Panc1 (cell line): ENCODE measurements around the gene TNPO2.

Source experiments
- POLR2AphosphoS5 ChIP-seq: IDR thresholded peaks from 2 replicates; pipeline ENCODE4 v1.6.1; 2012; ENCODE audit warnings: mild to moderate bottlenecking, low read depth, low read length, moderate library complexity
- TCF7L2 ChIP-seq: IDR thresholded peaks from 2 replicates; pipeline ENCODE4 v1.6.1; 2011; ENCODE audit warnings: mild to moderate bottlenecking, low read depth, low read length, inconsistent platforms
- TF ChIP-seq, protein P1 (sequence below): fragments of 450-650 bp; IDR thresholded peaks from 2 replicates; pipeline ENCODE4 v1.5.1; 2017; ENCODE audit warnings: mild to moderate bottlenecking
- TF ChIP-seq, protein P2 (sequence below), 2 experiments: IDR thresholded peaks; 2 replicates each; pipeline ENCODE4 v1.6.1; 2011 to 2012; ENCODE audit warnings: low read depth in 2 of 2, control low read depth in 1 of 2, low read length in 1 of 2, mild to moderate bottlenecking in 1 of 2, moderate library complexity in 1 of 2; ENCODE audit not compliant: insufficient read depth in 1 of 2

DNA sequence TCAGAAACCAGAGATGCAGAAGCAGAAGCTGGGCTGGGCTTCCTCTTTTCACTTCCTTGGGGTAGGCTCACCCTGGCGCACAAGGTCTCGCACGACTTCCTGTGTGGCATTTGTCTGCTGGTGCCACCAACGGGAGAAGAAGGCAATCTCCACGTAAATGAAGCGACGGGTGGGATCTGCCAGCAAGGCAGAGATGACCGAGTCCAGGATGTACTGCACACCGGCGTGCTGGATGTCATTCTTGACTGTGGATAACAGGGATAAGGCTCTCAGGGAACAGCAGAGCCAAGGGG lies 58.5 kb downstream of the TNPO2 start:
- TF ChIP-seq, protein P1, sequence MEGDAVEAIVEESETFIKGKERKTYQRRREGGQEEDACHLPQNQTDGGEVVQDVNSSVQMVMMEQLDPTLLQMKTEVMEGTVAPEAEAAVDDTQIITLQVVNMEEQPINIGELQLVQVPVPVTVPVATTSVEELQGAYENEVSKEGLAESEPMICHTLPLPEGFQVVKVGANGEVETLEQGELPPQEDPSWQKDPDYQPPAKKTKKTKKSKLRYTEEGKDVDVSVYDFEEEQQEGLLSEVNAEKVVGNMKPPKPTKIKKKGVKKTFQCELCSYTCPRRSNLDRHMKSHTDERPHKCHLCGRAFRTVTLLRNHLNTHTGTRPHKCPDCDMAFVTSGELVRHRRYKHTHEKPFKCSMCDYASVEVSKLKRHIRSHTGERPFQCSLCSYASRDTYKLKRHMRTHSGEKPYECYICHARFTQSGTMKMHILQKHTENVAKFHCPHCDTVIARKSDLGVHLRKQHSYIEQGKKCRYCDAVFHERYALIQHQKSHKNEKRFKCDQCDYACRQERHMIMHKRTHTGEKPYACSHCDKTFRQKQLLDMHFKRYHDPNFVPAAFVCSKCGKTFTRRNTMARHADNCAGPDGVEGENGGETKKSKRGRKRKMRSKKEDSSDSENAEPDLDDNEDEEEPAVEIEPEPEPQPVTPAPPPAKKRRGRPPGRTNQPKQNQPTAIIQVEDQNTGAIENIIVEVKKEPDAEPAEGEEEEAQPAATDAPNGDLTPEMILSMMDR = no peak
- TF ChIP-seq POLR2AphosphoS5 (no peak), TCF7L2 (no peak)
- TF ChIP-seq, protein P2, sequence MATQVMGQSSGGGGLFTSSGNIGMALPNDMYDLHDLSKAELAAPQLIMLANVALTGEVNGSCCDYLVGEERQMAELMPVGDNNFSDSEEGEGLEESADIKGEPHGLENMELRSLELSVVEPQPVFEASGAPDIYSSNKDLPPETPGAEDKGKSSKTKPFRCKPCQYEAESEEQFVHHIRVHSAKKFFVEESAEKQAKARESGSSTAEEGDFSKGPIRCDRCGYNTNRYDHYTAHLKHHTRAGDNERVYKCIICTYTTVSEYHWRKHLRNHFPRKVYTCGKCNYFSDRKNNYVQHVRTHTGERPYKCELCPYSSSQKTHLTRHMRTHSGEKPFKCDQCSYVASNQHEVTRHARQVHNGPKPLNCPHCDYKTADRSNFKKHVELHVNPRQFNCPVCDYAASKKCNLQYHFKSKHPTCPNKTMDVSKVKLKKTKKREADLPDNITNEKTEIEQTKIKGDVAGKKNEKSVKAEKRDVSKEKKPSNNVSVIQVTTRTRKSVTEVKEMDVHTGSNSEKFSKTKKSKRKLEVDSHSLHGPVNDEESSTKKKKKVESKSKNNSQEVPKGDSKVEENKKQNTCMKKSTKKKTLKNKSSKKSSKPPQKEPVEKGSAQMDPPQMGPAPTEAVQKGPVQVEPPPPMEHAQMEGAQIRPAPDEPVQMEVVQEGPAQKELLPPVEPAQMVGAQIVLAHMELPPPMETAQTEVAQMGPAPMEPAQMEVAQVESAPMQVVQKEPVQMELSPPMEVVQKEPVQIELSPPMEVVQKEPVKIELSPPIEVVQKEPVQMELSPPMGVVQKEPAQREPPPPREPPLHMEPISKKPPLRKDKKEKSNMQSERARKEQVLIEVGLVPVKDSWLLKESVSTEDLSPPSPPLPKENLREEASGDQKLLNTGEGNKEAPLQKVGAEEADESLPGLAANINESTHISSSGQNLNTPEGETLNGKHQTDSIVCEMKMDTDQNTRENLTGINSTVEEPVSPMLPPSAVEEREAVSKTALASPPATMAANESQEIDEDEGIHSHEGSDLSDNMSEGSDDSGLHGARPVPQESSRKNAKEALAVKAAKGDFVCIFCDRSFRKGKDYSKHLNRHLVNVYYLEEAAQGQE (IDR thresholded peaks at IDR 0.05; ENCODE audit: insufficient read depth in 1 of 2, low read depth in 2 of 2, low read length in 1 of 2) = no peak
